G401 (cell line): ENCODE results near the gene DHRS3. TPM values are rescaled to one million over a fixed set of nuclear protein-coding genes. Genes with fewer than 3 reads are reported as not detected.

ENCODE experiments used
- DNase-seq: peaks from one replicate; pipeline ENCODE4 v3.0.0-alpha.2; 2015; ENCODE audit warnings: low spot score
- in situ Hi-C: cut with HindIII; loops from 2 replicates; pipeline ENCODE4 v1.10.0; 2016; ENCODE audit warnings: low sequenced_read_pairs, mixed read lengths
- total RNA-seq: library from RNA; depleted of rRNA; stranded (reverse); fragments of >200 nt; shearing (Covaris generic); gene quantifications from 2 replicates; pipeline ENCODE4 v1.2.3, GENCODE V29; 2014

The DHRS3 gene
- total RNA-seq, 1 experiment from 2014 or later = 9.1 TPM

GRCh38 chr1:12562955-12563576, 54.9 kb downstream of the DHRS3 start:
- in situ Hi-C loops = no loop called here

GRCh38 chr1:12561121-12561520, 56.9 kb downstream of the DHRS3 start:
- in situ Hi-C loops = no loop called here
- DNase-seq = no peak

More at GRCh38 chr1:12562955-12563576, 54.9 kb downstream of the DHRS3 start:
- DNase-seq = no peak

- in situ Hi-C loops = no loop called here
- DNase-seq = no peak
Observed at GRCh38 chr1:12556957-12557935, 60.8 kb downstream of the DHRS3 start.

GRCh38 chr1:12556368-12556930, 61.6 kb downstream of the DHRS3 start:
- in situ Hi-C loops = no loop called here
- DNase-seq = peak; percentile 13

- no peak for DNase-seq
- in situ Hi-C loops = no loop called here
Observed at GRCh38 chr1:12555411-12556367, 62.3 kb downstream of the DHRS3 start.

- DNase-seq = no peak
- in situ Hi-C loops = no loop called here
Observed at GRCh38 chr1:12554521-12555305, 63.3 kb downstream of the DHRS3 start.

- in situ Hi-C loops = no loop called here
- peak; percentile 2 for DNase-seq
Observed at GRCh38 chr1:12553963-12554362, 64.0 kb downstream of the DHRS3 start.

GRCh38 chr1:12552951-12553921, 64.8 kb downstream of the DHRS3 start:
- in situ Hi-C loops = no loop called here

GRCh38 chr1:12552111-12552888, 65.7 kb downstream of the DHRS3 start:
- DNase-seq = no peak
- in situ Hi-C loops = no loop called here

More at GRCh38 chr1:12552951-12553921, 64.8 kb downstream of the DHRS3 start:
- DNase-seq = peak; percentile 4

GRCh38 chr1:12551584-12551983, 66.4 kb downstream of the DHRS3 start:
- no peak for DNase-seq
- in situ Hi-C loops = no loop called here

- in situ Hi-C loops = no loop called here
- DNase-seq = no peak
Observed at GRCh38 chr1:12549460-12550349, 68.3 kb downstream of the DHRS3 start.

- in situ Hi-C loops = no loop called here
- no peak for DNase-seq
Observed at GRCh38 chr1:12548973-12549459, 69.0 kb downstream of the DHRS3 start.

- no peak for DNase-seq
- in situ Hi-C loops = no loop called here
Observed at GRCh38 chr1:12548279-12548972, 69.6 kb downstream of the DHRS3 start.

- in situ Hi-C loops = no loop called here
- DNase-seq = no peak
Observed at GRCh38 chr1:12547586-12548225, 70.3 kb downstream of the DHRS3 start.
